ENCODE measurements around the gene ZNF888.
"Not testable (repeated sequence)": the region's sequence is repeated elsewhere in the genome, so short reads cannot be mapped to it uniquely, and the experiment has no call there.

DNA sequence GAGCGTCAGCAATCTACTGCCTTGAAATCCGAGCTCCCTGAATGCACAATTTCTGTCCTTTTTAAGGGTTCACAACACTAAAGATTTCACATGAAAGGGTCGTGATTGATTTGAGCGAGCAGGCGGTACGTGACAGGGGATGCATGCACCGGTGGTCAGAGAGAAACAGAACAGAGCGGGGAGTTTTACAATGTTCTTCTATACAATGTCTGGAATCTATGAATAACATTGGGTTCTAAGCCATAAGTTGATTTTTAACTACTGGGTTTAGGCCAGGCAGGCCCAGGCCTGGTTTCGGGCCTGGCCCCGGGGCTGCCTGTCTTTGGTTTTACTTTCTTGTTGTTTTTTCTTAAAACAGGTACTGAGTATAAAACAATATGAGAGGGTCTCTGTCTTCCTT is 24.6 kb downstream of the ZNF888 start:
- TF ChIP-seq POLR2A (IDR thresholded peaks at IDR 0.05; ENCODE audit: low read length); HDAC2 (IDR thresholded peaks at IDR 0.05): not testable (repeated sequence)
- TF ChIP-seq, protein P1, sequence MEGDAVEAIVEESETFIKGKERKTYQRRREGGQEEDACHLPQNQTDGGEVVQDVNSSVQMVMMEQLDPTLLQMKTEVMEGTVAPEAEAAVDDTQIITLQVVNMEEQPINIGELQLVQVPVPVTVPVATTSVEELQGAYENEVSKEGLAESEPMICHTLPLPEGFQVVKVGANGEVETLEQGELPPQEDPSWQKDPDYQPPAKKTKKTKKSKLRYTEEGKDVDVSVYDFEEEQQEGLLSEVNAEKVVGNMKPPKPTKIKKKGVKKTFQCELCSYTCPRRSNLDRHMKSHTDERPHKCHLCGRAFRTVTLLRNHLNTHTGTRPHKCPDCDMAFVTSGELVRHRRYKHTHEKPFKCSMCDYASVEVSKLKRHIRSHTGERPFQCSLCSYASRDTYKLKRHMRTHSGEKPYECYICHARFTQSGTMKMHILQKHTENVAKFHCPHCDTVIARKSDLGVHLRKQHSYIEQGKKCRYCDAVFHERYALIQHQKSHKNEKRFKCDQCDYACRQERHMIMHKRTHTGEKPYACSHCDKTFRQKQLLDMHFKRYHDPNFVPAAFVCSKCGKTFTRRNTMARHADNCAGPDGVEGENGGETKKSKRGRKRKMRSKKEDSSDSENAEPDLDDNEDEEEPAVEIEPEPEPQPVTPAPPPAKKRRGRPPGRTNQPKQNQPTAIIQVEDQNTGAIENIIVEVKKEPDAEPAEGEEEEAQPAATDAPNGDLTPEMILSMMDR (IDR thresholded peaks at IDR 0.05) = not testable (repeated sequence)
